Neuronal stem cell (in vitro differentiated cells): Measurements from ENCODE around the gene PARVA.

Experiments
- DNase-seq: peaks from one replicate; pipeline ENCODE4 v3.0.0-alpha.2; 2013; ENCODE audit warnings: low spot score
- H2AFZ ChIP-seq: one replicate; pipeline ENCODE4 v1.6.1; 2013; ENCODE audit warnings: mild to moderate bottlenecking, low read length, inconsistent platforms
- H2AK5ac ChIP-seq: 2 replicates; pipeline ENCODE4 v1.6.1; 2013; ENCODE audit warnings: low read depth, mild to moderate bottlenecking, inconsistent platforms, low read length, moderate library complexity, mixed read lengths
- H2BK120ac ChIP-seq: 2 replicates; pipeline ENCODE4 v1.6.1; 2013; ENCODE audit warnings: low read depth, mild to moderate bottlenecking, inconsistent platforms, low read length, moderate library complexity, mixed read lengths
- H2BK12ac ChIP-seq: one replicate; pipeline ENCODE4 v1.6.1; 2013; ENCODE audit warnings: low read length, inconsistent platforms
- H2BK15ac ChIP-seq: 2 replicates; pipeline ENCODE4 v1.6.1; 2013; ENCODE audit warnings: mild to moderate bottlenecking, low read length, inconsistent platforms, mixed read lengths
- H2BK5ac ChIP-seq: one replicate; pipeline ENCODE4 v1.6.1; 2013; ENCODE audit warnings: inconsistent platforms, mild to moderate bottlenecking, low read length, moderate library complexity
- H3K14ac ChIP-seq: one replicate; pipeline ENCODE4 v1.6.1; 2013; ENCODE audit warnings: low read length, inconsistent platforms
- H3K18ac ChIP-seq: 2 replicates; pipeline ENCODE4 v1.6.1; 2013; ENCODE audit warnings: low read length, inconsistent platforms
- H3K23ac ChIP-seq: 2 replicates; pipeline ENCODE4 v1.6.1; 2013; ENCODE audit warnings: low read depth, mild to moderate bottlenecking, mixed read lengths, low read length, inconsistent platforms; ENCODE audit not compliant: poor library complexity
- H3K27ac ChIP-seq: replicated peaks from 3 replicates; pipeline ENCODE4 v1.5.1; 2013; ENCODE audit warnings: low read length, inconsistent platforms
- H3K27me3 ChIP-seq, 3 experiments: 2 replicates each; pipeline ENCODE4 v1.6.1; 2013; ENCODE audit warnings: low read length in 3 of 3, mild to moderate bottlenecking in 2 of 3, inconsistent platforms in 1 of 3, low read depth in 1 of 3, mixed read lengths in 1 of 3, moderate library complexity in 1 of 3; ENCODE audit not compliant: control insufficient read depth in 3 of 3, insufficient read depth in 3 of 3
- H3K36me3 ChIP-seq, 2 donors: replicated peaks in 1 of 2; 2 replicates each; pipeline ENCODE4 v1.6.1; 2013; ENCODE audit warnings: low read length in 2 of 2; ENCODE audit not compliant: control insufficient read depth in 2 of 2, insufficient read depth in 2 of 2
- H3K4ac ChIP-seq: 2 replicates; pipeline ENCODE4 v1.6.1; 2013; ENCODE audit warnings: inconsistent platforms, mild to moderate bottlenecking, low read length, moderate library complexity
- H3K4me1 ChIP-seq, 2 donors: 1 replicate in 1 of 2; 2 replicates in 1 of 2; pipeline ENCODE4 v1.6.1; 2013; ENCODE audit warnings: low read length in 2 of 2, low read depth in 1 of 2; ENCODE audit not compliant: control insufficient read depth in 2 of 2, insufficient read depth in 1 of 2
- H3K4me2 ChIP-seq: one replicate; pipeline ENCODE4 v1.6.1; 2013; ENCODE audit warnings: mild to moderate bottlenecking, low read length, inconsistent platforms; ENCODE audit not compliant: insufficient read depth, poor library complexity, severe bottlenecking
- H3K4me3 ChIP-seq, 2 donors: 2 replicates each; pipeline ENCODE4 v1.5.1; 2013; ENCODE audit warnings: low read length in 2 of 2, mild to moderate bottlenecking in 2 of 2, inconsistent platforms in 1 of 2, moderate library complexity in 1 of 2
- H3K79me1 ChIP-seq: one replicate; pipeline ENCODE4 v1.6.1; 2013; ENCODE audit warnings: low read depth, mild to moderate bottlenecking, inconsistent platforms, low read length, moderate library complexity
- H3K9ac ChIP-seq: one replicate; pipeline ENCODE4 v1.6.1; 2013; ENCODE audit warnings: mild to moderate bottlenecking, low read depth, low read length, inconsistent platforms; ENCODE audit not compliant: poor library complexity
- H3K9me3 ChIP-seq, 2 donors: replicated peaks in 1 of 2; 2 replicates each; pipeline versions ENCODE3 to v1.6.1; 2013; ENCODE audit warnings: low read length in 2 of 2, mild to moderate bottlenecking in 2 of 2, inconsistent platforms in 1 of 2, low read depth in 1 of 2, mixed read lengths in 1 of 2, moderate library complexity in 1 of 2; ENCODE audit not compliant: control insufficient read depth in 2 of 2, insufficient read depth in 1 of 2
- H4K8ac ChIP-seq: one replicate; pipeline ENCODE4 v1.6.1; 2013; ENCODE audit warnings: low read depth, mild to moderate bottlenecking, inconsistent platforms, low read length, moderate library complexity
- H4K91ac ChIP-seq: one replicate; pipeline ENCODE4 v1.6.1; 2013; ENCODE audit warnings: low read length, low read depth, mild to moderate bottlenecking, inconsistent platforms; ENCODE audit not compliant: poor library complexity
- whole genome bisulfite sequencing, 2 donors: extraction: QIAGEN DNeasy Blood & Tissue Kit; methylation state at CpG; one replicate each; pipeline ENCODE4 v1.1.7; 2013; ENCODE audit warnings: missing lambda C conversion rate in 2 of 2, mixed read lengths in 1 of 2; ENCODE audit not compliant: insufficient read length in 2 of 2, insufficient replicate concordance in 1 of 2; ENCODE audit errors: extremely low coverage in 2 of 2; 5-methylcytosine and 5-hydroxymethylcytosine counted together

PARVA gene

GRCh38 chr11:12433571-12434324 is 56.4 kb downstream of the PARVA start:
- DNase-seq, result no peak
- no peak overlapping the region for H3K27ac ChIP-seq
- no CpG with 5 or more reads among the region's 16 CpGs for WGBS, 2 donors

GRCh38 chr11:12434325-12434654 is 56.9 kb downstream of the PARVA start:
- no peak overlapping the region for H3K4me3 ChIP-seq
- H3K9me3 ChIP-seq, result no peaks in the 10 kb centered on the region
- no peaks in the 10 kb centered on the region for H3K79me1 ChIP-seq
- H2AFZ ChIP-seq, result no peak overlapping the region
- H2BK5ac ChIP-seq, result no peak overlapping the region
- H3K36me3 ChIP-seq, result no peaks in the 10 kb centered on the region
- H3K27me3 ChIP-seq, result no peaks in the 10 kb centered on the region
- H3K14ac ChIP-seq, result no peak overlapping the region
- H3K4me1 ChIP-seq, result peaks cover 0 to 9% of the 10 kb centered on the region in 2 donors
- H2BK15ac ChIP-seq, result no peak overlapping the region
- WGBS, 2 donors, result no CpG with 5 or more reads among the region's 4 CpGs
- H2BK12ac ChIP-seq, result no peak overlapping the region
- no peak for DNase-seq
- H4K8ac ChIP-seq, result no peak overlapping the region
- no peak overlapping the region for H3K27ac ChIP-seq
- H4K91ac ChIP-seq, result no peak overlapping the region
- no peak overlapping the region for H3K9ac ChIP-seq
- H3K4ac ChIP-seq, result no peak overlapping the region
- no peak overlapping the region for H3K4me2 ChIP-seq
- no peak overlapping the region for H3K23ac ChIP-seq
- H2AK5ac ChIP-seq, result no peak overlapping the region
- no peak overlapping the region for H2BK120ac ChIP-seq
- no peak overlapping the region for H3K18ac ChIP-seq

More at GRCh38 chr11:12433571-12434324, 56.4 kb downstream of the PARVA start:
- Histone ChIP-seq H2BK120ac (no peak overlapping the region), H2BK5ac (no peak overlapping the region), H3K9ac (no peak overlapping the region), H3K4ac (no peak overlapping the region), H3K23ac (no peak overlapping the region), H3K79me1 (no peaks in the 10 kb centered on the region), H3K9me3 (no peaks in the 10 kb centered on the region), H4K8ac (no peak overlapping the region), H2BK12ac (no peak overlapping the region), H3K18ac (no peak overlapping the region), H3K36me3 (no peaks in the 10 kb centered on the region), H3K14ac (no peak overlapping the region), H4K91ac (no peak overlapping the region), H2AK5ac (no peak overlapping the region), H3K4me2 (no peak overlapping the region), H2AFZ (no peak overlapping the region), H2BK15ac (no peak overlapping the region), H3K4me1 (peaks cover 0 to 9% of the 10 kb centered on the region in 2 donors), H3K4me3 (no peak overlapping the region), H3K27me3 (no peaks in the 10 kb centered on the region)

GRCh38 chr11:12435264-12435663 is 57.9 kb downstream of the PARVA start:
- whole genome bisulfite sequencing, 2 donors, result no CpG with 5 or more reads among the region's 3 CpGs
- H3K23ac ChIP-seq, result no peak overlapping the region
- H3K27ac ChIP-seq, result no peak overlapping the region
- peaks cover 0 to 8% of the 10 kb centered on the region in 2 donors for H3K4me1 ChIP-seq
- no peak overlapping the region for H3K4me2 ChIP-seq
- H3K36me3 ChIP-seq, result no peaks in the 10 kb centered on the region
- no peak overlapping the region for H2BK15ac ChIP-seq
- no peak for DNase-seq
- H3K4ac ChIP-seq, result no peak overlapping the region
- H2BK12ac ChIP-seq, result no peak overlapping the region
- no peak overlapping the region for H4K91ac ChIP-seq
- no peaks in the 10 kb centered on the region for H3K9me3 ChIP-seq
- no peak overlapping the region for H3K9ac ChIP-seq
- H2BK120ac ChIP-seq, result no peak overlapping the region
- H2BK5ac ChIP-seq, result no peak overlapping the region
- no peaks in the 10 kb centered on the region for H3K79me1 ChIP-seq
- H2AK5ac ChIP-seq, result no peak overlapping the region
- no peak overlapping the region for H3K18ac ChIP-seq
- H3K14ac ChIP-seq, result no peak overlapping the region
- H4K8ac ChIP-seq, result no peak overlapping the region
- H2AFZ ChIP-seq, result no peak overlapping the region
- H3K4me3 ChIP-seq, result no peak overlapping the region
- no peaks in the 10 kb centered on the region for H3K27me3 ChIP-seq

GRCh38 chr11:12436266-12436665 is 58.9 kb downstream of the PARVA start:
- WGBS, 2 donors, result no CpG with 5 or more reads among the region's 1 CpG
- Histone ChIP-seq H2BK15ac (no peak overlapping the region), H4K91ac (no peak overlapping the region), H2BK120ac (no peak overlapping the region), H3K9ac (no peak overlapping the region), H4K8ac (no peak overlapping the region), H3K4me3 (no peak overlapping the region), H3K4ac (no peak overlapping the region), H2AFZ (no peak overlapping the region), H2BK5ac (no peak overlapping the region), H3K36me3 (no peaks in the 10 kb centered on the region), H2AK5ac (no peak overlapping the region), H3K27me3 (no peaks in the 10 kb centered on the region), H3K9me3 (peaks cover 0 to 2% of the 10 kb centered on the region in 2 donors), H3K79me1 (no peaks in the 10 kb centered on the region), H3K4me2 (no peak overlapping the region), H3K4me1 (peaks cover 0 to 1% of the 10 kb centered on the region in 2 donors), H3K27ac (no peak overlapping the region), H2BK12ac (no peak overlapping the region), H3K23ac (no peak overlapping the region), H3K18ac (no peak overlapping the region), H3K14ac (no peak overlapping the region)
- DNase-seq, result no peak
